Duodenal mucosa (tissue), 2 donors: Measurements from ENCODE around the gene TNFAIP8L1.

ENCODE experiments used
- H3K27ac ChIP-seq: one replicate; pipeline ENCODE4 v1.7.0; 2013; ENCODE audit warnings: low read depth, low read length
- H3K27me3 ChIP-seq, 2 donors: one replicate each; pipeline ENCODE4 v1.7.0; 2013; ENCODE audit warnings: low read length in 2 of 2, control low read depth in 1 of 2; ENCODE audit not compliant: insufficient read depth in 2 of 2, control insufficient read depth in 1 of 2
- H3K36me3 ChIP-seq, 2 donors: one replicate each; pipeline ENCODE4 v1.7.0; 2013; ENCODE audit warnings: low read length in 2 of 2, control low read depth in 1 of 2; ENCODE audit not compliant: insufficient read depth in 2 of 2, control insufficient read depth in 1 of 2
- H3K4me1 ChIP-seq, 2 donors: one replicate each; pipeline ENCODE4 v1.7.0; 2013; ENCODE audit warnings: low read length in 2 of 2, control low read depth in 1 of 2; ENCODE audit not compliant: insufficient read depth in 2 of 2, control insufficient read depth in 1 of 2
- H3K4me3 ChIP-seq, 2 donors: one replicate each; pipeline ENCODE4 v1.7.0; 2013; ENCODE audit warnings: low read length in 2 of 2, low read depth in 1 of 2
- H3K9ac ChIP-seq, 2 donors: one replicate each; pipeline ENCODE4 v1.7.0; 2013; ENCODE audit warnings: low read length in 2 of 2, low read depth in 1 of 2
- H3K9me3 ChIP-seq, 2 donors: one replicate each; pipeline ENCODE4 v1.7.0; 2013; ENCODE audit warnings: low read length in 2 of 2, control low read depth in 1 of 2; ENCODE audit not compliant: control insufficient read depth in 1 of 2

The TNFAIP8L1 gene

GRCh38 chr19:4597278-4597974 lies 41.9 kb upstream of the TNFAIP8L1 start:
- Histone ChIP-seq H3K9me3 (no peaks in the 10 kb centered on the region), H3K9ac (no peak overlapping the region), H3K4me1 (no peaks in the 10 kb centered on the region), H3K4me3 (no peak overlapping the region), H3K27me3 (peaks cover 12 to 26% of the 10 kb centered on the region in 2 donors), H3K36me3 (no peaks in the 10 kb centered on the region), H3K27ac (no peak overlapping the region)

DNA sequence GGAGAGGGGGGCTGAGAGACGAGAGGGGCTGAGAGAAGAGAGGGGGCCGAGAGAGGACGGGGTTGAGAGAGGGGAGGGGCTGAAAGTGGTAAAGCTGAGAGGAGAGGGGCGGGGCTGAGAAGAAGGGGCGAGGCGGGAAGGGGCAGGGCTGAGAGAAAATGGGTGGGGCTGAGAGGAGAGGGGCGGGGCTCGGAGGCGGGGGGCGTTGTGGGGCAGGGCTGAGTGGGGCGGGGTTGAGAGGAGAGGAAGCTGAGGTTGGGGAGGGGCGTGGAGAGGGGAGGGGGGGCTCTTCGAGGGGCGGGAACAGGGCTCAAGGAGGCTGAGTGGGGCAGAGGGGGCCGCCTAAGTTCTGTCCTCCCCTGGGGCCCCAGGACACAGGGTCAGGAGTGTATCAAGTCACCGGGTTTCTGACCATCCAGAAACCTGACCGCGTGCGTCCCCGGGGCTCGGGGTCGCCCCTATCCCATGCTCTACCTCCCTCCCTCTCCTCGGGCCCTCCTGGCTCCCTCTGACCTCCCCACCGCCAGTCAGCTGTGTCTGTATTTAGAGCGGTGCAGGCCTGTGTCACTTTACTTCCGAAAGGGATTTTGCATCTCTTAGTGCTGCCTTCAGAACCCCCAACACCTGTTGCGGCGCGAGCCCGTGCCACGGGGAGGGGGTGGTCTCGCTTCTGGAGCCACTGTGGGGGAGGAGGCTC lies 41.2 kb upstream of the TNFAIP8L1 start:
- no peaks in the 10 kb centered on the region for H3K36me3 ChIP-seq
- H3K27me3 ChIP-seq: peaks cover 12 to 22% of the 10 kb centered on the region in 2 donors
- H3K9me3 ChIP-seq: no peaks in the 10 kb centered on the region
- no peak overlapping the region for H3K4me3 ChIP-seq
- H3K4me1 ChIP-seq: no peaks in the 10 kb centered on the region
- no peak overlapping the region for H3K27ac ChIP-seq
- H3K9ac ChIP-seq: no peak overlapping the region

DNA sequence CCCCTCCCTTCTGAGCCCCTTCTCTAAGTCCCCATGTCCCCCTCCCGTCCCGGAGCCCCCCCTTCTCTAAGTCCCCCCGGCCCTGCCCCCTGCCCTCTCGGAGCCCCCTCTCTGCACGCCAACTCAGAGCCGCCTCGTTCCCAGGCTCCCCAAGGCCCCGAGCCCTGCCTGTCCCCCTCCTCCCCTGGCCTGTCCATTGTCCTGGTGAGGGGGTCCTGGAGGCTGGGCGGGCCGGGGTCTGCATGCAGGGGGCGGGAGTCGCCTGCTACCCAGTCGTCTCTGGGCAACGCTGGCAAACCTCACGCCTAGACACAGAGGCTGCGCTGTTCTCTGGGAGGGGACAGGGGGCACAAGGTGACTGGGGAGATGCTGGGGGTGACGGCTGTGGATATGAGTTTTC lies 40.6 kb upstream of the TNFAIP8L1 start:
- H3K4me1 ChIP-seq: no peaks in the 10 kb centered on the region
- H3K9ac ChIP-seq: no peak overlapping the region
- no peaks in the 10 kb centered on the region for H3K36me3 ChIP-seq
- no peak overlapping the region for H3K27ac ChIP-seq
- H3K9me3 ChIP-seq: no peaks in the 10 kb centered on the region
- peaks cover 12 to 22% of the 10 kb centered on the region in 2 donors for H3K27me3 ChIP-seq
- H3K4me3 ChIP-seq: no peak overlapping the region

GRCh38 chr19:4600082-4600481 lies 39.2 kb upstream of the TNFAIP8L1 start:
- H3K9me3 ChIP-seq: no peaks in the 10 kb centered on the region
- H3K27me3 ChIP-seq: peaks cover 12 to 19% of the 10 kb centered on the region in 2 donors
- no peak overlapping the region for H3K27ac ChIP-seq
- H3K4me3 ChIP-seq: no peak overlapping the region
- no peaks in the 10 kb centered on the region for H3K4me1 ChIP-seq
- no peaks in the 10 kb centered on the region for H3K36me3 ChIP-seq
- H3K9ac ChIP-seq: no peak overlapping the region

GRCh38 chr19:4600893-4601292 lies 38.4 kb upstream of the TNFAIP8L1 start:
- Histone ChIP-seq H3K4me3 (no peak overlapping the region), H3K4me1 (no peaks in the 10 kb centered on the region), H3K9me3 (no peaks in the 10 kb centered on the region), H3K9ac (no peak overlapping the region), H3K27me3 (peaks cover 12 to 19% of the 10 kb centered on the region in 2 donors), H3K36me3 (no peaks in the 10 kb centered on the region), H3K27ac (no peak overlapping the region)

DNA sequence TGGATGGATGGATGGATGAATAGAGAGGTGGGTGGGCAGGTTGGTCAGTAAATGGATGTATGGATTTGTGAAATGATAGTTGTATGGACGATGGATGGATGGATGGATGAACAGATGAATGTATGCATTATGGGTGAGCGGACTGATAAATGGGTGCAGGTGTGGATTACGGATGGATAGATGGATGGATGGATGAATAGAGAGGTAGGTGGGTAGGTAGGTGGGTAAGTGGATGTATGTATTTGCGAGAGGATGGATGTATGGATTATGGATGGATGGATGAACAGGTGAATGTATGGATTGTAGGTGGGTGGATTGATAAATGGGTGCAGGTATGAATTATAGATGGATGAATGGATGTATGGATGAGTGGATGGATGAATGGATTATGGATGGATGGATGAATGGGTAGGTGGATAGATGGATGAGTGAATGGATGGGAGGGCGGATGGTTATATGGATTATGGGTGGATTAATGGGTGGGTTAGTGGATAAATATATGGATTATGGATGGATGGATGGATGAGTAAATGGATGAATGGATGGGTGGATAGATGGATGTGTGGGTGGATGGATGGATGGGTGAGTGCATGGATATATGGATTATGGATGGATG lies 37.0 kb upstream of the TNFAIP8L1 start:
- no peaks in the 10 kb centered on the region for H3K9me3 ChIP-seq
- no peak overlapping the region for H3K27ac ChIP-seq
- no peak overlapping the region for H3K9ac ChIP-seq
- H3K4me1 ChIP-seq: no peaks in the 10 kb centered on the region
- H3K36me3 ChIP-seq: no peaks in the 10 kb centered on the region
- peaks cover 12 to 24% of the 10 kb centered on the region in 2 donors for H3K27me3 ChIP-seq
- no peak overlapping the region for H3K4me3 ChIP-seq

DNA sequence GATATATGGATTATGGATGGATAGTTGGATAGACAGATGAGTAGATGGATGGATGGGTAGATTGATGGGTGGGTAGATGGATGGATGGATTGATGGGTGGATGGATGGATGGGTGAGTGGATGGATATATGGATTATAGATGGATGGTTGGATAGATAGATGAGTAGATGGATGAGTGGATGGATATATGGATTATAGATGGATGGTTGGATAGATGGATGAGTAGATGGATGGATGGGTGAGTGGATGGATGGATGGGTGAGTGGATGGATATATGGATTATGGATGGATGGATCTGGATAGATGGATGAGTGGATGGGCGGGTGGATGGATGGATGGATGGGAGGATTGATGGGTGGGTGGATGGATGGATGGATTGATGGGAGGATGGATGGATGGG lies 36.4 kb upstream of the TNFAIP8L1 start:
- H3K27ac ChIP-seq: no peak overlapping the region
- no peak overlapping the region for H3K9ac ChIP-seq
- H3K36me3 ChIP-seq: no peaks in the 10 kb centered on the region
- peaks cover 10 to 24% of the 10 kb centered on the region in 2 donors for H3K27me3 ChIP-seq
- no peaks in the 10 kb centered on the region for H3K9me3 ChIP-seq
- no peaks in the 10 kb centered on the region for H3K4me1 ChIP-seq
- H3K4me3 ChIP-seq: no peak overlapping the region

DNA sequence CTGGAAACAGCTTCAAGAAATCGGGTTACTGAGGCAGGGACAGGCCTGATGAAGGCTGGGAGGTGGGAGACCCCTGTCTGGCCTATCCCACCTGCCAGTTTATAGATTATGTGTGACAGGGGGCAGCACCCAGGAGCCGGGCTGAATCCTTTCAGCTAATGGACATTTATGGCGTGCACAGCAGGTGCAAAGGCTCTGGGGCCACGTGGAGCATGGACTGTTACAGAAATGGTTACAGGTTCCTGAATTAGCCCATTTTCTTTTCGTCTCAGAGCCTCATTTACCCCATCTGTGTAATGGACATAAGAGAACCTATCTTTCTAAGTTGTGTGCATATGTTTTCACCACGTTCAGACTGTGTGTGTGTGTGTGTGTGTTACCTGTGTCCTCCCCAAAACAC lies 34.4 kb upstream of the TNFAIP8L1 start:
- Histone ChIP-seq H3K36me3 (no peaks in the 10 kb centered on the region), H3K4me1 (no peaks in the 10 kb centered on the region), H3K9me3 (no peaks in the 10 kb centered on the region), H3K27ac (no peak overlapping the region), H3K27me3 (peaks cover 5 to 15% of the 10 kb centered on the region in 2 donors), H3K9ac (no peak overlapping the region), H3K4me3 (no peak overlapping the region)

DNA sequence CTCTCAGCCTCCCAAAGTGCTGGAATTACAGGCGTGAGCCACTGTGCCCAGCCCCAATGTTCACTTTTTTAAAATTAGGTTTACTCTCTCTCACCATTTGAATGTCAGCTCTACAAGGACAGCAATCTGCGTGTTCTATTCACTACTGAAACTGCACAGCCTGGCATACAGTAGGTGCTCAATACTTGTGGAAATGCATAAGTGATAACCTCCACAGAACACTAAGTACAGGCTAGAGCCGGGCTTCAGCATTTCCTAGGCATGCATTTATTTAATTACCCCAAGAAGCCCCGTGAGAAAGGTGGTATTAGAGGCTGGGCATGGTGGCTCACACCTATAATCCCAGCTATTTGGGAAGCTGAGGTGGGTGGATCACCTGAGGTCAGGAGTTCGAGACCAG lies 33.1 kb upstream of the TNFAIP8L1 start:
- no peak overlapping the region for H3K9ac ChIP-seq
- H3K36me3 ChIP-seq: no peaks in the 10 kb centered on the region
- H3K4me3 ChIP-seq: no peak overlapping the region
- H3K4me1 ChIP-seq: no peaks in the 10 kb centered on the region
- H3K27me3 ChIP-seq: peaks cover 5 to 13% of the 10 kb centered on the region in 2 donors
- H3K27ac ChIP-seq: no peak overlapping the region
- H3K9me3 ChIP-seq: no peaks in the 10 kb centered on the region

DNA sequence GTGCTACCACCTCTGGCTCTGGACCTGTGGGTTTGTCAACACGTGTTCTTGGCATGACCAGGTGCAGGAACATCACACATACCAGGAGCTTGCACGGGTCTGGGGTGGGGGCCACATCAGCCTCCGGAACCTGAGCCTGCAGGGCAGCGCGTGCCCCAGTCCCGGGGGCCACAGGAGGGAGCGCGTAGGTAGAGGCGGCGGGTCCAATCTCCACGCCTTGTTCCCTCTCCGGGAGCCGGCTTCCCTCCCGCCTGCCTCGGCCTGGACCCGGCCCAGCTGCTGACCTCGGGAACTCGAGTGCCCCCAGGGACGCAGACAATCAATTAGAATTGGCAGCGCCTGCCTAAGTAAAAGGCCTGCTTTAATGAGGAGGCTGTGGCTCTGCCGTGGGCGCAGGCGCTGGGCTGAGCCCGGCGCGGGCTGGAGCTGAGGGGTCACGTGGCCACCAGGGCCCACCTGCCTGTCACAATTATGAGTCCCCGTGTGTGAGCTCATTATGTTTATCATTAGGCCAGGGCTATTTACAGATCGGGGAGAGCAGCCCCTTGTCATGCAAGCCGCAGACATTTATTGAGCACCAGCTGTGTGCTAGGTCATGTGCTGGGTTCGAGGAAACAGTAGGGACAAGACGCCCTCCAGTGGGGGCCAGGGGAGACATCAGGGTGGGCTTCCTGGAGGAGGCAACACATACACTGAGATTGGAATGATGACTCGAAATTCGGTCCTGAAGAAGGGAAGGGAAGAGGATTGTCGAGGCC lies 32.2 kb upstream of the TNFAIP8L1 start:
- Histone ChIP-seq H3K36me3 (no peaks in the 10 kb centered on the region), H3K4me1 (no peaks in the 10 kb centered on the region), H3K27me3 (peaks cover 5 to 13% of the 10 kb centered on the region in 2 donors), H3K4me3 (no peak overlapping the region), H3K27ac (no peak overlapping the region), H3K9me3 (no peaks in the 10 kb centered on the region), H3K9ac (no peak overlapping the region)
